ENCODE data around the gene PCSK5.

DNA sequence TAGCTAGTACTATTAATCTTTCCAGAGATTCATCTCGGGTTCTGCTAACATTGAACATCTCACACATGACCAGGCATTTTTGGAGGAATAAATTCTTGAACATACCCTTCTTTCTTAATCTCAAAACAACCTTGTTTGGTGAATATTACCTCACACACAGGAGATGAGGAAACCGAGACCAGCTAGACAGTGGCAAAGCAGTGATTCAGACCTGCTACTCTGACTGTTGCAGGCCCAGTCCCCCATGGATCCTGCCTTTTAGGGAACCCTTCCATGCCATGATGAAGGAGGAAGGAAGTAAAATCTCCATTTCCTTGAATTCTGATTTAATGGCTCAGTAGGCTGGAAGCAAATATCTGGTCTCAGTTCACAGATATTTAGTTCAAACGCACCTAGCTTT is 2.6 kb downstream of the PCSK5 start:
- TF ChIP-seq POLR2A (IDR thresholded peaks at IDR 0.05; ENCODE audit: low read length) (no peak), GATA1 (IDR thresholded peaks at IDR 0.05; ENCODE audit: low read depth, low read length) (no peak)
